ENCODE measurements around the gene VN1R5. TPM values are rescaled to one million over a fixed set of nuclear protein-coding genes. Genes with fewer than 3 reads are reported as not detected.
A peak's percentile ranks its signal among the peaks of the same experiment; 100 is the strongest.

Gene VN1R5
- total and polyA plus RNA-seq, 9 of the 15 experiments (the other 6 are each of a cell fraction or from before 2014, with no cell fraction given): not detected

DNA sequence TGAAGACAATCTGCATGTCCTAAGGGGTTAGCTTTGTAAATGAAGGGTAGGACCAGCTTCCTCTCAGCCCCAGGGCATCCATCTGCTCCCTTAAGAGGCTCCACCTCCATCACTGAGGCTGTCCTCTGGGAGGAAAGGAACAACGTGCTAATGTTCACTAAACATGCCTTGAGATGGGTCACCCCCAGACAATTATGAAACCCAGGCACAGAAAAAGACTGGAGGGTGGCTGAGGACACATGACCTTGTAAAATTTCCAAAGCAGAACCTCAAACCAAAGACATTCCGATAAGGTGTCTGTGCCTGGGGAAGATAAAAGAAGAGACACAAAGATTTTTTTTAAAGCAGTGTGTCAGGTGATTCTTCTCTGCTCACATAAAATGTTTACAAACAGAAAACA lies 46.5 kb upstream of the VN1R5 start (continued):
- TF ChIP-seq PML (IDR thresholded peaks at IDR 0.05; ENCODE audit: low read length): no peak
- no peak for TF ChIP-seq DNMT1 (IDR thresholded peaks at IDR 0.05)
- TF ChIP-seq, protein P1, sequence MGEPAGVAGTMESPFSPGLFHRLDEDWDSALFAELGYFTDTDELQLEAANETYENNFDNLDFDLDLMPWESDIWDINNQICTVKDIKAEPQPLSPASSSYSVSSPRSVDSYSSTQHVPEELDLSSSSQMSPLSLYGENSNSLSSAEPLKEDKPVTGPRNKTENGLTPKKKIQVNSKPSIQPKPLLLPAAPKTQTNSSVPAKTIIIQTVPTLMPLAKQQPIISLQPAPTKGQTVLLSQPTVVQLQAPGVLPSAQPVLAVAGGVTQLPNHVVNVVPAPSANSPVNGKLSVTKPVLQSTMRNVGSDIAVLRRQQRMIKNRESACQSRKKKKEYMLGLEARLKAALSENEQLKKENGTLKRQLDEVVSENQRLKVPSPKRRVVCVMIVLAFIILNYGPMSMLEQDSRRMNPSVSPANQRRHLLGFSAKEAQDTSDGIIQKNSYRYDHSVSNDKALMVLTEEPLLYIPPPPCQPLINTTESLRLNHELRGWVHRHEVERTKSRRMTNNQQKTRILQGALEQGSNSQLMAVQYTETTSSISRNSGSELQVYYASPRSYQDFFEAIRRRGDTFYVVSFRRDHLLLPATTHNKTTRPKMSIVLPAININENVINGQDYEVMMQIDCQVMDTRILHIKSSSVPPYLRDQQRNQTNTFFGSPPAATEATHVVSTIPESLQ (CRISPR knock-in tag; IDR thresholded peaks at IDR 0.05): no peak
- TF ChIP-seq, protein P2, sequence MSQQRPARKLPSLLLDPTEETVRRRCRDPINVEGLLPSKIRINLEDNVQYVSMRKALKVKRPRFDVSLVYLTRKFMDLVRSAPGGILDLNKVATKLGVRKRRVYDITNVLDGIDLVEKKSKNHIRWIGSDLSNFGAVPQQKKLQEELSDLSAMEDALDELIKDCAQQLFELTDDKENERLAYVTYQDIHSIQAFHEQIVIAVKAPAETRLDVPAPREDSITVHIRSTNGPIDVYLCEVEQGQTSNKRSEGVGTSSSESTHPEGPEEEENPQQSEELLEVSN (IDR thresholded peaks at IDR 0.05; ENCODE audit: borderline replicate concordance in 1 of 2, extremely low read depth in 1 of 2, insufficient read depth in 1 of 2, insufficient read length in 1 of 2, low read depth in 1 of 2, low read length in 1 of 2, poor library complexity in 1 of 2, severe bottlenecking in 1 of 2): no peak
- TF ChIP-seq SPI1 (IDR thresholded peaks at IDR 0.05; ENCODE audit: borderline replicate concordance, low read depth, low read length): no peak
- no peak for TF ChIP-seq NRF1 (conservative IDR thresholded peaks at IDR 0.05 in 1 of 2, IDR thresholded peaks at IDR 0.05 in 1 of 2)
- TF ChIP-seq NCOA2 (IDR thresholded peaks at IDR 0.05; ENCODE audit: partially characterized antibody in 2 of 2): no peak
- peak; percentile 43 for TF ChIP-seq TCF3 (CRISPR knock-in tag; IDR thresholded peaks at IDR 0.05)
- no peak for TF ChIP-seq HDAC8 (tag; IDR thresholded peaks at IDR 0.05)
- no peak for TF ChIP-seq HLTF (IDR thresholded peaks at IDR 0.05)
- TF ChIP-seq, protein P3, sequence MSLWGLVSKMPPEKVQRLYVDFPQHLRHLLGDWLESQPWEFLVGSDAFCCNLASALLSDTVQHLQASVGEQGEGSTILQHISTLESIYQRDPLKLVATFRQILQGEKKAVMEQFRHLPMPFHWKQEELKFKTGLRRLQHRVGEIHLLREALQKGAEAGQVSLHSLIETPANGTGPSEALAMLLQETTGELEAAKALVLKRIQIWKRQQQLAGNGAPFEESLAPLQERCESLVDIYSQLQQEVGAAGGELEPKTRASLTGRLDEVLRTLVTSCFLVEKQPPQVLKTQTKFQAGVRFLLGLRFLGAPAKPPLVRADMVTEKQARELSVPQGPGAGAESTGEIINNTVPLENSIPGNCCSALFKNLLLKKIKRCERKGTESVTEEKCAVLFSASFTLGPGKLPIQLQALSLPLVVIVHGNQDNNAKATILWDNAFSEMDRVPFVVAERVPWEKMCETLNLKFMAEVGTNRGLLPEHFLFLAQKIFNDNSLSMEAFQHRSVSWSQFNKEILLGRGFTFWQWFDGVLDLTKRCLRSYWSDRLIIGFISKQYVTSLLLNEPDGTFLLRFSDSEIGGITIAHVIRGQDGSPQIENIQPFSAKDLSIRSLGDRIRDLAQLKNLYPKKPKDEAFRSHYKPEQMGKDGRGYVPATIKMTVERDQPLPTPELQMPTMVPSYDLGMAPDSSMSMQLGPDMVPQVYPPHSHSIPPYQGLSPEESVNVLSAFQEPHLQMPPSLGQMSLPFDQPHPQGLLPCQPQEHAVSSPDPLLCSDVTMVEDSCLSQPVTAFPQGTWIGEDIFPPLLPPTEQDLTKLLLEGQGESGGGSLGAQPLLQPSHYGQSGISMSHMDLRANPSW (CRISPR knock-in tag; IDR thresholded peaks at IDR 0.05): no peak
- TF ChIP-seq, protein P4, sequence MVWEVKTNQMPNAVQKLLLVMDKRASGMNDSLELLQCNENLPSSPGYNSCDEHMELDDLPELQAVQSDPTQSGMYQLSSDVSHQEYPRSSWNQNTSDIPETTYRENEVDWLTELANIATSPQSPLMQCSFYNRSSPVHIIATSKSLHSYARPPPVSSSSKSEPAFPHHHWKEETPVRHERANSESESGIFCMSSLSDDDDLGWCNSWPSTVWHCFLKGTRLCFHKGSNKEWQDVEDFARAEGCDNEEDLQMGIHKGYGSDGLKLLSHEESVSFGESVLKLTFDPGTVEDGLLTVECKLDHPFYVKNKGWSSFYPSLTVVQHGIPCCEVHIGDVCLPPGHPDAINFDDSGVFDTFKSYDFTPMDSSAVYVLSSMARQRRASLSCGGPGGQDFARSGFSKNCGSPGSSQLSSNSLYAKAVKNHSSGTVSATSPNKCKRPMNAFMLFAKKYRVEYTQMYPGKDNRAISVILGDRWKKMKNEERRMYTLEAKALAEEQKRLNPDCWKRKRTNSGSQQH (CRISPR knock-in tag; IDR thresholded peaks at IDR 0.05): no peak
- TF ChIP-seq, protein P5, sequence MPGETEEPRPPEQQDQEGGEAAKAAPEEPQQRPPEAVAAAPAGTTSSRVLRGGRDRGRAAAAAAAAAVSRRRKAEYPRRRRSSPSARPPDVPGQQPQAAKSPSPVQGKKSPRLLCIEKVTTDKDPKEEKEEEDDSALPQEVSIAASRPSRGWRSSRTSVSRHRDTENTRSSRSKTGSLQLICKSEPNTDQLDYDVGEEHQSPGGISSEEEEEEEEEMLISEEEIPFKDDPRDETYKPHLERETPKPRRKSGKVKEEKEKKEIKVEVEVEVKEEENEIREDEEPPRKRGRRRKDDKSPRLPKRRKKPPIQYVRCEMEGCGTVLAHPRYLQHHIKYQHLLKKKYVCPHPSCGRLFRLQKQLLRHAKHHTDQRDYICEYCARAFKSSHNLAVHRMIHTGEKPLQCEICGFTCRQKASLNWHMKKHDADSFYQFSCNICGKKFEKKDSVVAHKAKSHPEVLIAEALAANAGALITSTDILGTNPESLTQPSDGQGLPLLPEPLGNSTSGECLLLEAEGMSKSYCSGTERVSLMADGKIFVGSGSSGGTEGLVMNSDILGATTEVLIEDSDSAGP (CRISPR knock-in tag; IDR thresholded peaks at IDR 0.05): no peak
- TF ChIP-seq, protein P6, sequence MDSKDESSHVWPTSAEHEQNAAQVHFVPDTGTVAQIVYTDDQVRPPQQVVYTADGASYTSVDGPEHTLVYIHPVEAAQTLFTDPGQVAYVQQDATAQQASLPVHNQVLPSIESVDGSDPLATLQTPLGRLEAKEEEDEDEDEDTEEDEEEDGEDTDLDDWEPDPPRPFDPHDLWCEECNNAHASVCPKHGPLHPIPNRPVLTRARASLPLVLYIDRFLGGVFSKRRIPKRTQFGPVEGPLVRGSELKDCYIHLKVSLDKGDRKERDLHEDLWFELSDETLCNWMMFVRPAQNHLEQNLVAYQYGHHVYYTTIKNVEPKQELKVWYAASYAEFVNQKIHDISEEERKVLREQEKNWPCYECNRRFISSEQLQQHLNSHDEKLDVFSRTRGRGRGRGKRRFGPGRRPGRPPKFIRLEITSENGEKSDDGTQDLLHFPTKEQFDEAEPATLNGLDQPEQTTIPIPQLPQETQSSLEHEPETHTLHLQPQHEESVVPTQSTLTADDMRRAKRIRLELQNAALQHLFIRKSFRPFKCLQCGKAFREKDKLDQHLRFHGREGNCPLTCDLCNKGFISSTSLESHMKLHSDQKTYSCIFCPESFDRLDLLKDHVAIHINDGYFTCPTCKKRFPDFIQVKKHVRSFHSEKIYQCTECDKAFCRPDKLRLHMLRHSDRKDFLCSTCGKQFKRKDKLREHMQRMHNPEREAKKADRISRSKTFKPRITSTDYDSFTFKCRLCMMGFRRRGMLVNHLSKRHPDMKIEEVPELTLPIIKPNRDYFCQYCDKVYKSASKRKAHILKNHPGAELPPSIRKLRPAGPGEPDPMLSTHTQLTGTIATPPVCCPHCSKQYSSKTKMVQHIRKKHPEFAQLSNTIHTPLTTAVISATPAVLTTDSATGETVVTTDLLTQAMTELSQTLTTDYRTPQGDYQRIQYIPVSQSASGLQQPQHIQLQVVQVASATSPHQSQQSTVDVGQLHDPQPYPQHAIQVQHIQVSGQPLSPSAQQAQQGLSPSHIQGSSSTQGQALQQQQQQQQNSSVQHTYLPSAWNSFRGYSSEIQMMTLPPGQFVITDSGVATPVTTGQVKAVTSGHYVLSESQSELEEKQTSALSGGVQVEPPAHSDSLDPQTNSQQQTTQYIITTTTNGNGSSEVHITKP (IDR thresholded peaks at IDR 0.05; ENCODE audit: partially characterized antibody): no peak
- no peak for TF ChIP-seq SMARCE1 (IDR thresholded peaks at IDR 0.05)

Measured in K562 (cell line).